ENCODE measurements around the gene FARS2. TPM values are rescaled to one million over a fixed set of nuclear protein-coding genes. Genes with fewer than 3 reads are reported as not detected.

FARS2 gene
- total and polyA plus RNA-seq, 2 of the 13 experiments (the other 11 are each of a cell fraction or from before 2014, with no cell fraction given), result 15.4 to 26.0 TPM

DNA sequence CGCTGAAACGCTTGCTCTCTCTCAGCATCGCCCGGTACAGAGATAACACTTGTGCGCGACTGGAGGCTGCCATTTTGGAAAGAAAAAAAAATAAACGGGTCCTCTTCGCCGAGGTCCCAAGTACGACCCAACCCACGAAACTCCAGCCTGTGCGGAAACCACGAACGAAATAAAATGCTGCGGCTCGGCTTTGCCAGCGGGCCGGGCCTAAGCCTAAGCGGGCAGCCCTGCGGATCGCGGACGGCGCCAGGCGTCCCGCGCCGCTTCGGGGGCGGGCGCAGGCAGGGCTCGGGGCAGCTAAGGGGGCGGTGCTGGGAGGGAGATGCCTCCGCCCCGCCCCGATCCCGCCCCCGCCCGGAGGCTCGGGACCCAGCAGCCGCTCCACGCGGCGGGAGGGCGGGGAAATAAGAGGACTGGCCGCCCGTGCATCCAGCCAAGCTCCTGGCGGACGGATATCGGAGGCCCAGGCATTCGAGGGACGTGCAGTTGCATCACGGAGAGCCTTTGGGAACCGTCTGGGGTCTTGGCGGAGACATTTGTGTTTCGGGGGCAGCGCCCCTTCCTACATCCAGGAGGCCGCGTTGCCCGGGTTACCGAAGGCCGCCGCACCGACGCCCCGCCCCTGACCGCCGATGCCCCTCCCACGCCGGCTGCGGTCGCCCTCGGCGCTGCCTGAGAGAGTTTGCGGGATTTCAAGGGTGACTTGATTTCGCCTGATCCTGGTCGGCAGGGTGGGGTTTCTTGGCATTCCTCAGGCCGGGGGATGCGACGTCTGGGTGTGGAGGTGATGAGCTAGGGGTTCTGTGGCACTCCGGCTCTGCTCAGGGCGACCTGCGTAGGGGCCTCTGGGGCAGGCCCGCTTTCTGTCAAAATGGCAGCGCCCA, at the start of gene FARS2, which contains the start of gene LYRM4 (continued):
- TF ChIP-seq, protein P1, sequence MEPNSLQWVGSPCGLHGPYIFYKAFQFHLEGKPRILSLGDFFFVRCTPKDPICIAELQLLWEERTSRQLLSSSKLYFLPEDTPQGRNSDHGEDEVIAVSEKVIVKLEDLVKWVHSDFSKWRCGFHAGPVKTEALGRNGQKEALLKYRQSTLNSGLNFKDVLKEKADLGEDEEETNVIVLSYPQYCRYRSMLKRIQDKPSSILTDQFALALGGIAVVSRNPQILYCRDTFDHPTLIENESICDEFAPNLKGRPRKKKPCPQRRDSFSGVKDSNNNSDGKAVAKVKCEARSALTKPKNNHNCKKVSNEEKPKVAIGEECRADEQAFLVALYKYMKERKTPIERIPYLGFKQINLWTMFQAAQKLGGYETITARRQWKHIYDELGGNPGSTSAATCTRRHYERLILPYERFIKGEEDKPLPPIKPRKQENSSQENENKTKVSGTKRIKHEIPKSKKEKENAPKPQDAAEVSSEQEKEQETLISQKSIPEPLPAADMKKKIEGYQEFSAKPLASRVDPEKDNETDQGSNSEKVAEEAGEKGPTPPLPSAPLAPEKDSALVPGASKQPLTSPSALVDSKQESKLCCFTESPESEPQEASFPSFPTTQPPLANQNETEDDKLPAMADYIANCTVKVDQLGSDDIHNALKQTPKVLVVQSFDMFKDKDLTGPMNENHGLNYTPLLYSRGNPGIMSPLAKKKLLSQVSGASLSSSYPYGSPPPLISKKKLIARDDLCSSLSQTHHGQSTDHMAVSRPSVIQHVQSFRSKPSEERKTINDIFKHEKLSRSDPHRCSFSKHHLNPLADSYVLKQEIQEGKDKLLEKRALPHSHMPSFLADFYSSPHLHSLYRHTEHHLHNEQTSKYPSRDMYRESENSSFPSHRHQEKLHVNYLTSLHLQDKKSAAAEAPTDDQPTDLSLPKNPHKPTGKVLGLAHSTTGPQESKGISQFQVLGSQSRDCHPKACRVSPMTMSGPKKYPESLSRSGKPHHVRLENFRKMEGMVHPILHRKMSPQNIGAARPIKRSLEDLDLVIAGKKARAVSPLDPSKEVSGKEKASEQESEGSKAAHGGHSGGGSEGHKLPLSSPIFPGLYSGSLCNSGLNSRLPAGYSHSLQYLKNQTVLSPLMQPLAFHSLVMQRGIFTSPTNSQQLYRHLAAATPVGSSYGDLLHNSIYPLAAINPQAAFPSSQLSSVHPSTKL (CRISPR knock-in tag; IDR thresholded peaks at IDR 0.05), result peak; percentile 37; the same call in 1 of the 2 replicates
- TF ChIP-seq MATR3 (CRISPR knock-in tag; IDR thresholded peaks at IDR 0.05) (no peak), NR1H2 (CRISPR knock-in tag; IDR thresholded peaks at IDR 0.05; ENCODE audit: borderline replicate concordance, low read depth) (no peak), ZNF263 (CRISPR knock-in tag; IDR thresholded peaks at IDR 0.05) (0 out of 2 replicates have a peak, but pooled peaks have one; percentile 17), ZNF24 (IDR thresholded peaks at IDR 0.05) (no peak), POLR2A (IDR thresholded peaks at IDR 0.05; ENCODE audit: insufficient read depth in 1 of 2, low read depth in 2 of 2, low read length in 2 of 2) (peak; percentile 63 to 76), SPEN (CRISPR knock-in tag; IDR thresholded peaks at IDR 0.05; ENCODE audit: low read depth) (peak; percentile 76), E2F5 (CRISPR knock-in tag; conservative IDR thresholded peaks at IDR 0.05) (peak; percentile 61; the same call in 1 of the 2 replicates), RFX1 (IDR thresholded peaks at IDR 0.05) (peak; percentile 97), BORCS8-MEF2B (CRISPR knock-in tag; IDR thresholded peaks at IDR 0.05) (peak; percentile 83), ZNF777 (CRISPR knock-in tag; IDR thresholded peaks at IDR 0.05) (peak; percentile 73), HNF1A (IDR thresholded peaks at IDR 0.05; ENCODE audit: low read depth) (no peak), HNF1A (CRISPR knock-in tag; IDR thresholded peaks at IDR 0.05; ENCODE audit: borderline replicate concordance) (peak; percentile 11; the same call in 1 of the 2 replicates), ZNF563 (CRISPR knock-in tag; IDR thresholded peaks at IDR 0.05) (peak; percentile 73), MED13 (CRISPR knock-in tag; IDR thresholded peaks at IDR 0.05) (peak; percentile 69), ZNF704 (CRISPR knock-in tag; IDR thresholded peaks at IDR 0.05; ENCODE audit: borderline replicate concordance) (peak; percentile 31; the same call in 1 of the 2 replicates)
- TF ChIP-seq, protein P2, sequence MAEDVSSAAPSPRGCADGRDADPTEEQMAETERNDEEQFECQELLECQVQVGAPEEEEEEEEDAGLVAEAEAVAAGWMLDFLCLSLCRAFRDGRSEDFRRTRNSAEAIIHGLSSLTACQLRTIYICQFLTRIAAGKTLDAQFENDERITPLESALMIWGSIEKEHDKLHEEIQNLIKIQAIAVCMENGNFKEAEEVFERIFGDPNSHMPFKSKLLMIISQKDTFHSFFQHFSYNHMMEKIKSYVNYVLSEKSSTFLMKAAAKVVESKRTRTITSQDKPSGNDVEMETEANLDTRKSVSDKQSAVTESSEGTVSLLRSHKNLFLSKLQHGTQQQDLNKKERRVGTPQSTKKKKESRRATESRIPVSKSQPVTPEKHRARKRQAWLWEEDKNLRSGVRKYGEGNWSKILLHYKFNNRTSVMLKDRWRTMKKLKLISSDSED (CRISPR knock-in tag; IDR thresholded peaks at IDR 0.05), result no peak

Measured in HepG2 (cell line).